ENCODE results near the gene MROH9.

The MROH9 gene

GRCh38 chr1:171061425-171062143, 126.2 kb downstream of the MROH9 start:
- Histone ChIP-seq H3K4me3 (ENCODE audit: low read length) (no peak overlapping the region), H3K4me1 (ENCODE audit: insufficient read depth, low read length) (no peaks in the 10 kb centered on the region), H3K9me3 (ENCODE audit: low read length) (no peaks in the 10 kb centered on the region), H3K27me3 (ENCODE audit: insufficient read depth, low read length) (no peaks in the 10 kb centered on the region), H3K36me3 (ENCODE audit: insufficient read depth, low read length) (no peaks in the 10 kb centered on the region), H2AFZ (ENCODE audit: low read depth, low read length) (no peak overlapping the region)

- Histone ChIP-seq H2AFZ (ENCODE audit: low read depth, low read length) (no peak overlapping the region), H3K9me3 (ENCODE audit: low read length) (no peaks in the 10 kb centered on the region), H3K4me1 (ENCODE audit: insufficient read depth, low read length) (no peaks in the 10 kb centered on the region), H3K4me3 (ENCODE audit: low read length) (no peak overlapping the region), H3K27me3 (ENCODE audit: insufficient read depth, low read length) (no peaks in the 10 kb centered on the region), H3K36me3 (ENCODE audit: insufficient read depth, low read length) (no peaks in the 10 kb centered on the region)
Measured at GRCh38 chr1:171062902-171063301, 127.6 kb downstream of the MROH9 start.

- no peaks in the 10 kb centered on the region for H3K27me3 ChIP-seq (ENCODE audit: insufficient read depth, low read length)
- H3K36me3 ChIP-seq (ENCODE audit: insufficient read depth, low read length), result no peaks in the 10 kb centered on the region
- H3K4me3 ChIP-seq (ENCODE audit: low read length), result no peak overlapping the region
- H3K4me1 ChIP-seq (ENCODE audit: insufficient read depth, low read length), result no peaks in the 10 kb centered on the region
- H3K9me3 ChIP-seq (ENCODE audit: low read length), result no peaks in the 10 kb centered on the region
- H2AFZ ChIP-seq (ENCODE audit: low read depth, low read length), result no peak overlapping the region
Measured at GRCh38 chr1:171075041-171075440, 139.7 kb downstream of the MROH9 start.

- no peaks in the 10 kb centered on the region for H3K36me3 ChIP-seq (ENCODE audit: insufficient read depth, low read length)
- H3K4me3 ChIP-seq (ENCODE audit: low read length), result no peak overlapping the region
- H3K27me3 ChIP-seq (ENCODE audit: insufficient read depth, low read length), result no peaks in the 10 kb centered on the region
- no peaks in the 10 kb centered on the region for H3K4me1 ChIP-seq (ENCODE audit: insufficient read depth, low read length)
- H3K9me3 ChIP-seq (ENCODE audit: low read length), result no peaks in the 10 kb centered on the region
- H2AFZ ChIP-seq (ENCODE audit: low read depth, low read length), result no peak overlapping the region
Measured at GRCh38 chr1:171081314-171081753, 146.0 kb downstream of the MROH9 start.

- Histone ChIP-seq H3K4me1 (ENCODE audit: insufficient read depth, low read length) (no peaks in the 10 kb centered on the region), H3K4me3 (ENCODE audit: low read length) (no peak overlapping the region), H3K9me3 (ENCODE audit: low read length) (no peaks in the 10 kb centered on the region), H2AFZ (ENCODE audit: low read depth, low read length) (no peak overlapping the region), H3K27me3 (ENCODE audit: insufficient read depth, low read length) (no peaks in the 10 kb centered on the region), H3K36me3 (ENCODE audit: insufficient read depth, low read length) (no peaks in the 10 kb centered on the region)
Measured at GRCh38 chr1:171081763-171082201, 146.4 kb downstream of the MROH9 start.

GRCh38 chr1:171082606-171083005, 147.3 kb downstream of the MROH9 start:
- Histone ChIP-seq H2AFZ (ENCODE audit: low read depth, low read length) (no peak overlapping the region), H3K9me3 (ENCODE audit: low read length) (no peaks in the 10 kb centered on the region), H3K4me3 (ENCODE audit: low read length) (no peak overlapping the region), H3K36me3 (ENCODE audit: insufficient read depth, low read length) (no peaks in the 10 kb centered on the region), H3K27me3 (ENCODE audit: insufficient read depth, low read length) (no peaks in the 10 kb centered on the region), H3K4me1 (ENCODE audit: insufficient read depth, low read length) (no peaks in the 10 kb centered on the region)

GRCh38 chr1:171083222-171083621, 147.9 kb downstream of the MROH9 start:
- Histone ChIP-seq H3K4me1 (ENCODE audit: insufficient read depth, low read length) (no peaks in the 10 kb centered on the region), H2AFZ (ENCODE audit: low read depth, low read length) (no peak overlapping the region), H3K4me3 (ENCODE audit: low read length) (no peak overlapping the region), H3K27me3 (ENCODE audit: insufficient read depth, low read length) (no peaks in the 10 kb centered on the region), H3K9me3 (ENCODE audit: low read length) (no peaks in the 10 kb centered on the region), H3K36me3 (ENCODE audit: insufficient read depth, low read length) (no peaks in the 10 kb centered on the region)

- no peaks in the 10 kb centered on the region for H3K4me1 ChIP-seq (ENCODE audit: insufficient read depth, low read length)
- H3K36me3 ChIP-seq (ENCODE audit: insufficient read depth, low read length), result no peaks in the 10 kb centered on the region
- H3K9me3 ChIP-seq (ENCODE audit: low read length), result no peaks in the 10 kb centered on the region
- no peaks in the 10 kb centered on the region for H3K27me3 ChIP-seq (ENCODE audit: insufficient read depth, low read length)
- H3K4me3 ChIP-seq (ENCODE audit: low read length), result no peak overlapping the region
- no peak overlapping the region for H2AFZ ChIP-seq (ENCODE audit: low read depth, low read length)
Measured at GRCh38 chr1:171084091-171084490, 148.8 kb downstream of the MROH9 start.

GRCh38 chr1:171084870-171085269, 149.5 kb downstream of the MROH9 start:
- Histone ChIP-seq H3K4me1 (ENCODE audit: insufficient read depth, low read length) (no peaks in the 10 kb centered on the region), H2AFZ (ENCODE audit: low read depth, low read length) (no peak overlapping the region), H3K27me3 (ENCODE audit: insufficient read depth, low read length) (no peaks in the 10 kb centered on the region), H3K4me3 (ENCODE audit: low read length) (no peak overlapping the region), H3K36me3 (ENCODE audit: insufficient read depth, low read length) (no peaks in the 10 kb centered on the region), H3K9me3 (ENCODE audit: low read length) (no peaks in the 10 kb centered on the region)

GRCh38 chr1:171087896-171088295, 152.6 kb downstream of the MROH9 start:
- Histone ChIP-seq H3K9me3 (ENCODE audit: low read length) (no peaks in the 10 kb centered on the region), H3K27me3 (ENCODE audit: insufficient read depth, low read length) (no peaks in the 10 kb centered on the region), H3K4me1 (ENCODE audit: insufficient read depth, low read length) (no peaks in the 10 kb centered on the region), H3K4me3 (ENCODE audit: low read length) (no peak overlapping the region), H3K36me3 (ENCODE audit: insufficient read depth, low read length) (no peaks in the 10 kb centered on the region), H2AFZ (ENCODE audit: low read depth, low read length) (no peak overlapping the region)

- H3K4me3 ChIP-seq (ENCODE audit: low read length), result no peak within 1 kb of the TSS
- H3K36me3 ChIP-seq (ENCODE audit: insufficient read depth, low read length), result no peaks in the 10 kb centered on the region
- no peaks in the 10 kb centered on the region for H3K4me1 ChIP-seq (ENCODE audit: insufficient read depth, low read length)
- no peak within 1 kb of the TSS for H2AFZ ChIP-seq (ENCODE audit: low read depth, low read length)
- no peaks in the 10 kb centered on the region for H3K27me3 ChIP-seq (ENCODE audit: insufficient read depth, low read length)
- no peaks in the 10 kb centered on the region for H3K9me3 ChIP-seq (ENCODE audit: low read length)
Measured at GRCh38 chr1:171090604-171091003, 155.3 kb downstream of the MROH9 start, which contains the start of gene FMO3. TSS of gene FMO3 (plus strand) at chr1:171090905. CDS start at chr1:171092659, 1,754 bp downstream.

GRCh38 chr1:171103862-171104261, 168.5 kb downstream of the MROH9 start:
- no peaks in the 10 kb centered on the region for H3K4me1 ChIP-seq (ENCODE audit: insufficient read depth, low read length)
- H2AFZ ChIP-seq (ENCODE audit: low read depth, low read length), result no peak overlapping the region
- no peak overlapping the region for H3K4me3 ChIP-seq (ENCODE audit: low read length)
- H3K9me3 ChIP-seq (ENCODE audit: low read length), result no peaks in the 10 kb centered on the region
- no peaks in the 10 kb centered on the region for H3K36me3 ChIP-seq (ENCODE audit: insufficient read depth, low read length)
- H3K27me3 ChIP-seq (ENCODE audit: insufficient read depth, low read length), result no peaks in the 10 kb centered on the region

GRCh38 chr1:171107262-171107940, 172.1 kb downstream of the MROH9 start:
- no peaks in the 10 kb centered on the region for H3K36me3 ChIP-seq (ENCODE audit: insufficient read depth, low read length)

More at GRCh38 chr1:171107262-171107940, 172.1 kb downstream of the MROH9 start:
- H3K9me3 ChIP-seq (ENCODE audit: low read length), result no peaks in the 10 kb centered on the region
- H2AFZ ChIP-seq (ENCODE audit: low read depth, low read length), result no peak overlapping the region
- no peak overlapping the region for H3K4me3 ChIP-seq (ENCODE audit: low read length)
- no peaks in the 10 kb centered on the region for H3K27me3 ChIP-seq (ENCODE audit: insufficient read depth, low read length)
- no peaks in the 10 kb centered on the region for H3K4me1 ChIP-seq (ENCODE audit: insufficient read depth, low read length)
